Body of pancreas (tissue), 4 donors: ENCODE data around the gene PPP1R12A. TPM values are rescaled to one million over a fixed set of nuclear protein-coding genes. Genes with fewer than 3 reads are reported as not detected.

Experiments
- ATAC-seq: fragments of 150-250 bp; one replicate; pipeline ENCODE4 v1.9.1; 2016
- DNase-seq, 4 donors: peaks; one replicate each; pipeline ENCODE4 v3.0.0-alpha.2; 2019
- H3K27ac ChIP-seq, 4 donors: fragments of 200-600 bp; sonication (generic); 1 replicate in 3 of 4; 2 replicates in 1 of 4; pipeline versions ENCODE4 v1.5.1 to v1.6.1; 2016 to 2019; ENCODE audit warnings: mild to moderate bottlenecking in 1 of 4, mixed read lengths in 1 of 4, moderate library complexity in 1 of 4
- H3K27me3 ChIP-seq, 2 donors: fragments of 200-600 bp; sonication (generic); one replicate each; pipeline ENCODE4 v1.6.0; 2016; ENCODE audit warnings: mild to moderate bottlenecking in 1 of 2
- H3K36me3 ChIP-seq, 2 donors: fragments of 200-600 bp; sonication (generic); replicated peaks in 1 of 2; 2 replicates each; pipeline ENCODE4 v1.5.1; 2016; ENCODE audit warnings: low read depth in 2 of 2; ENCODE audit not compliant: insufficient read depth in 1 of 2
- H3K4me1 ChIP-seq: fragments of 200-600 bp; sonication (generic); one replicate; pipeline ENCODE4 v1.6.0; 2016
- H3K4me3 ChIP-seq, 2 donors: fragments of 200-600 bp; sonication (generic); 1 replicate in 1 of 2; 2 replicates in 1 of 2; pipeline ENCODE4 v1.5.1; 2016 to 2019
- H3K9me3 ChIP-seq, 3 donors: fragments of 200-600 bp; sonication (generic); 1 replicate in 2 of 3; 2 replicates in 1 of 3; pipeline ENCODE4 v1.5.1; 2016
- CTCF ChIP-seq, 7 experiments: fragments of 450-650 bp in 4 of 7; fragments of 200-600 bp in 3 of 7; sonication (generic) in 3 of 7; IDR thresholded peaks; one replicate each; pipeline ENCODE4 v1.5.1; 2016 to 2019; ENCODE audit warnings: antibody characterized with exemption in 7 of 7
- POLR2A ChIP-seq, 3 donors: fragments of 450-650 bp; IDR thresholded peaks; one replicate each; pipeline ENCODE4 v1.6.1; 2016; ENCODE audit warnings: antibody characterized with exemption in 3 of 3, mild to moderate bottlenecking in 2 of 3
- WGBS, 2 donors: methylation state at CpG; one replicate each; pipeline ENCODE4 v1.1.5; 2017; 5-methylcytosine and 5-hydroxymethylcytosine counted together
- intact Hi-C: fragments of 100-400 bp; cut with DNase I; formaldehyde crosslinking; loops from one replicate; pipeline ENCODE4 v1.15.1; 2023
- total RNA-seq, 2 donors: library from RNA; depleted of rRNA; stranded (reverse); fragments of >200 nt; gene quantifications; one replicate each; pipeline ENCODE4 v1.1.0, GENCODE V29; 2016

The PPP1R12A gene
- total RNA-seq, 2 donors from 2014 or later = 45.4 to 65.6 TPM

- TF ChIP-seq POLR2A (IDR thresholded peaks at IDR 0.05) (no peak), CTCF (IDR thresholded peaks at IDR 0.05) (no peak)
- Histone ChIP-seq H3K27ac (no peak overlapping the region), H3K4me1 (no peaks in the 10 kb centered on the region), H3K4me3 (no peak overlapping the region), H3K27me3 (no peaks in the 10 kb centered on the region), H3K9me3 (no peaks in the 10 kb centered on the region), H3K36me3 (peaks cover 3 to 6% of the 10 kb centered on the region in 2 donors)
- ATAC-seq (no peak), DNase-seq (no peak)
- intact Hi-C loops = no loop called here
- 59 to 60% methylated on average over 1 of the region's 1 CpG for WGBS, 2 donors
These were observed 87.5 kb downstream of the PPP1R12A start for GRCh38 chr12:79847417-79847816.

GRCh38 chr12:79844693-79845092, 90.2 kb downstream of the PPP1R12A start:
- Histone ChIP-seq H3K36me3 (peaks cover 3 to 6% of the 10 kb centered on the region in 2 donors), H3K27ac (no peak overlapping the region), H3K4me3 (no peak overlapping the region), H3K9me3 (no peaks in the 10 kb centered on the region), H3K27me3 (no peaks in the 10 kb centered on the region), H3K4me1 (no peaks in the 10 kb centered on the region)
- ATAC-seq = no peak
- intact Hi-C loops = no loop called here
- TF ChIP-seq CTCF (IDR thresholded peaks at IDR 0.05) = no peak
- no peak for TF ChIP-seq POLR2A (IDR thresholded peaks at IDR 0.05)
- DNase-seq = no peak

- H3K27ac ChIP-seq = no peak overlapping the region
- ATAC-seq = no peak
- no peak for TF ChIP-seq POLR2A (IDR thresholded peaks at IDR 0.05)
- no peak for TF ChIP-seq CTCF (IDR thresholded peaks at IDR 0.05)
- H3K9me3 ChIP-seq = peaks cover 0 to 1% (median 0%) of the 10 kb centered on the region in 3 donors
- no peaks in the 10 kb centered on the region for H3K4me1 ChIP-seq
- DNase-seq = no peak
- intact Hi-C loops = no loop called here
- no peak overlapping the region for H3K4me3 ChIP-seq
- peaks cover 3 to 6% of the 10 kb centered on the region in 2 donors for H3K36me3 ChIP-seq
- H3K27me3 ChIP-seq = no peaks in the 10 kb centered on the region
- WGBS, 2 donors = 95 to 100% methylated on average over 3 of the region's 3 CpGs
These were observed 90.9 kb downstream of the PPP1R12A start for GRCh38 chr12:79843978-79844377.

DNA sequence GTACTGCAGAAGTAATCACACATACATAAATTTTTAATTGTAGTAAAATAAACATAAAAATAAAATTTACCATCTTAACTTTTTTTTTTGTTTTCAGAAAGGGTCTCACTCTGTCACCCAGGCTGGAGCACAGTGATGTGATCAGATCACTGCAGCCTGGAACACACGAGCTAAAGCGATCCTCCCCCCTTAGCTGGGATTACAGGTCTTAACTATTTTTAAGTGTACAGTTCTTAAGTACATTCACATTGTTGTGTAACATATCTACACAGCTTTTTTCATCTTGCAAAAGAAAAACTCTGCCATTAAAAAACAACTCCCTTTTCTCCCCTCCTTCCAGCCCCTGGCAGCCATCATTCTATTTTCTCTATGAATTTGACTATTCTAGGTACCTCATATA, 92.3 kb downstream of the PPP1R12A start:
- DNase-seq (no peak), ATAC-seq (no peak)
- intact Hi-C loops = no loop called here
- Histone ChIP-seq H3K4me1 (no peaks in the 10 kb centered on the region), H3K4me3 (no peak overlapping the region), H3K27me3 (no peaks in the 10 kb centered on the region), H3K9me3 (peaks cover 0 to 10% (median 0%) of the 10 kb centered on the region in 3 donors), H3K36me3 (peaks cover 3 to 6% of the 10 kb centered on the region in 2 donors), H3K27ac (no peak overlapping the region)
- 91 to 95% methylated on average over 2 of the region's 2 CpGs for WGBS, 2 donors
- TF ChIP-seq POLR2A (IDR thresholded peaks at IDR 0.05) = no peak
- TF ChIP-seq CTCF (IDR thresholded peaks at IDR 0.05) = no peak

- H3K9me3 ChIP-seq = peaks cover 0 to 10% (median 0%) of the 10 kb centered on the region in 3 donors
- ATAC-seq (no peak), DNase-seq (no peak)
- H3K27ac ChIP-seq = no peak overlapping the region
- no peak for TF ChIP-seq CTCF (IDR thresholded peaks at IDR 0.05)
- TF ChIP-seq POLR2A (IDR thresholded peaks at IDR 0.05) = no peak
- H3K4me3 ChIP-seq = no peak overlapping the region
- no peaks in the 10 kb centered on the region for H3K27me3 ChIP-seq
- 68 to 71% methylated on average over 4 of the region's 4 CpGs for whole genome bisulfite sequencing, 2 donors
- H3K36me3 ChIP-seq = peaks cover 3 to 6% of the 10 kb centered on the region in 2 donors
- intact Hi-C loops = no loop called here
- H3K4me1 ChIP-seq = no peaks in the 10 kb centered on the region
These were observed 93.0 kb downstream of the PPP1R12A start for GRCh38 chr12:79841878-79842265.
